OCI-LY1 (cell line): ENCODE results near the gene AFAP1L2.

Experiments used
- H2AFZ ChIP-seq: fragments of 200-600 bp; sonication (generic), shearing (Covaris generic); 2 replicates; pipeline ENCODE4 v1.6.0; 2014; ENCODE audit warnings: antibody characterized with exemption, mild to moderate bottlenecking, low read length
- H3F3A ChIP-seq: fragments of 200-600 bp; sonication (generic), shearing (Covaris generic); 2 replicates; pipeline ENCODE4 v1.6.0; 2014; ENCODE audit warnings: mild to moderate bottlenecking, antibody characterized with exemption, low read length, moderate library complexity; ENCODE audit not compliant: insufficient read depth
- H3K27ac ChIP-seq: fragments of 200-600 bp; sonication (generic); 2 replicates; pipeline ENCODE4 v1.5.1; 2014; ENCODE audit warnings: low read length, mixed run types, mild to moderate bottlenecking, low read depth; ENCODE audit not compliant: poor library complexity, severe bottlenecking
- H3K27me3 ChIP-seq: fragments of 200-600 bp; sonication (generic); 2 replicates; pipeline ENCODE4 v1.6.0; 2014; ENCODE audit warnings: antibody characterized with exemption, mild to moderate bottlenecking, low read length, moderate library complexity; ENCODE audit not compliant: insufficient read depth
- H3K36me3 ChIP-seq: fragments of 200-600 bp; sonication (generic); 2 replicates; pipeline ENCODE4 v1.6.1; 2014; ENCODE audit warnings: mild to moderate bottlenecking, antibody characterized with exemption, low read length, moderate library complexity, mixed read lengths; ENCODE audit not compliant: insufficient read depth
- H3K4me1 ChIP-seq: fragments of 200-600 bp; sonication (generic); 2 replicates; pipeline ENCODE4 v1.5.1; 2014; ENCODE audit warnings: mild to moderate bottlenecking, low read length, moderate library complexity; ENCODE audit not compliant: insufficient read depth, severe bottlenecking
- H3K4me2 ChIP-seq: fragments of 200-600 bp; sonication (generic), shearing (Covaris generic); 2 replicates; pipeline ENCODE4 v1.6.1; 2014; ENCODE audit warnings: low read length
- H3K4me3 ChIP-seq: fragments of 200-600 bp; sonication (generic); 2 replicates; pipeline ENCODE4 v1.5.1; 2014; ENCODE audit warnings: low read length, low read depth, mild to moderate bottlenecking, mixed read lengths; ENCODE audit not compliant: poor library complexity, severe bottlenecking
- H3K79me2 ChIP-seq: fragments of 200-600 bp; shearing (Covaris generic); 2 replicates; pipeline ENCODE4 v1.6.1; 2016; ENCODE audit warnings: mixed run types, low read length, mixed read lengths; ENCODE audit not compliant: insufficient read depth
- H3K9ac ChIP-seq: fragments of 200-600 bp; sonication (generic), shearing (Covaris generic); 2 replicates; pipeline ENCODE4 v1.6.1; 2014; ENCODE audit warnings: mild to moderate bottlenecking, low read length, mixed read lengths
- H3K9me2 ChIP-seq: fragments of 200-600 bp; sonication (generic), shearing (Covaris generic); 2 replicates; pipeline ENCODE4 v1.6.1; 2014; ENCODE audit warnings: low read depth, mild to moderate bottlenecking, low read length, mixed read lengths
- H3K9me3 ChIP-seq: fragments of 200-600 bp; shearing (Covaris generic); 2 replicates; pipeline ENCODE4 v1.6.1; 2014; ENCODE audit warnings: low read length, mixed read lengths
- H4K20me1 ChIP-seq: fragments of 200-600 bp; sonication (generic), shearing (Covaris generic); 2 replicates; pipeline ENCODE4 v1.6.0; 2016; ENCODE audit warnings: mild to moderate bottlenecking, low read length; ENCODE audit not compliant: insufficient read depth
- EZH2 ChIP-seq: fragments of 200-600 bp; sonication (generic), shearing (Covaris generic); IDR thresholded peaks from 2 replicates; pipeline ENCODE4 v1.8.0; 2017; ENCODE audit warnings: borderline replicate concordance, mixed run types, mild to moderate bottlenecking, antibody characterized with exemption, low read length, moderate library complexity, mixed read lengths
- TF ChIP-seq, protein P1 (sequence below): fragments of 200-600 bp; sonication (generic), shearing (Covaris generic); IDR thresholded peaks from 2 replicates; pipeline ENCODE4 v1.5.1; 2017; ENCODE audit warnings: mild to moderate bottlenecking, antibody characterized with exemption, low read length, moderate library complexity, mixed read lengths

AFAP1L2 gene

DNA sequence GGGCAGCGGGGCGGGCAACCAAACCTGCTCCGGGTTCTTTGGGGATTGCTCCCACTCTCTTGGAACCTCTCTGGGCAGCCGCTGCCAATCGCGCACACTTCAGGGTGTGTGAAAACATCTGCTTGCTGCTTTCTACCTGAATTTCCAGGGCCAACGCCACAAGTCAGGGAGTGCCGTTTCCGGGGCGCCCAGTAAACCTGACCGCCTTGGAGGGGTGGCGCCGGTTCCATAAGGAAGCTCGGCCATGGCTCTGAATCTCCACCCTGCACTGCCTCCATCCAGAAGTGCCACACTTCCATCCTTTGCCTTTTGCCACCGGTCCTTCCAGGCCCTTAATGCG lies 679 bp upstream of the AFAP1L2 start:
- H3K27me3 ChIP-seq: 0 out of 2 replicates have a peak, but pooled peaks cover 3% of the 10 kb centered on the region

GRCh38 chr10:114403541-114404161 lies 651 bp downstream of the AFAP1L2 start:
- H3K79me2 ChIP-seq: no peaks in the 10 kb centered on the region
- no peak overlapping the region for H3K9ac ChIP-seq
- H2AFZ ChIP-seq: no peak overlapping the region
- 0 out of 2 replicates have a peak, but pooled peaks cover 3% of the 10 kb centered on the region for H3K27me3 ChIP-seq
- H3K9me3 ChIP-seq: no peaks in the 10 kb centered on the region
- no peaks in the 10 kb centered on the region for H4K20me1 ChIP-seq
- no peaks in the 10 kb centered on the region for H3K9me2 ChIP-seq
- no peaks in the 10 kb centered on the region for H3F3A ChIP-seq
- H3K4me3 ChIP-seq: no peak overlapping the region
- no peak overlapping the region for H3K27ac ChIP-seq
- no peaks in the 10 kb centered on the region for H3K36me3 ChIP-seq
- TF ChIP-seq, protein P1, sequence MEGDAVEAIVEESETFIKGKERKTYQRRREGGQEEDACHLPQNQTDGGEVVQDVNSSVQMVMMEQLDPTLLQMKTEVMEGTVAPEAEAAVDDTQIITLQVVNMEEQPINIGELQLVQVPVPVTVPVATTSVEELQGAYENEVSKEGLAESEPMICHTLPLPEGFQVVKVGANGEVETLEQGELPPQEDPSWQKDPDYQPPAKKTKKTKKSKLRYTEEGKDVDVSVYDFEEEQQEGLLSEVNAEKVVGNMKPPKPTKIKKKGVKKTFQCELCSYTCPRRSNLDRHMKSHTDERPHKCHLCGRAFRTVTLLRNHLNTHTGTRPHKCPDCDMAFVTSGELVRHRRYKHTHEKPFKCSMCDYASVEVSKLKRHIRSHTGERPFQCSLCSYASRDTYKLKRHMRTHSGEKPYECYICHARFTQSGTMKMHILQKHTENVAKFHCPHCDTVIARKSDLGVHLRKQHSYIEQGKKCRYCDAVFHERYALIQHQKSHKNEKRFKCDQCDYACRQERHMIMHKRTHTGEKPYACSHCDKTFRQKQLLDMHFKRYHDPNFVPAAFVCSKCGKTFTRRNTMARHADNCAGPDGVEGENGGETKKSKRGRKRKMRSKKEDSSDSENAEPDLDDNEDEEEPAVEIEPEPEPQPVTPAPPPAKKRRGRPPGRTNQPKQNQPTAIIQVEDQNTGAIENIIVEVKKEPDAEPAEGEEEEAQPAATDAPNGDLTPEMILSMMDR: no peak
- no peak for TF ChIP-seq EZH2
- H3K4me1 ChIP-seq: no peaks in the 10 kb centered on the region
- H3K4me2 ChIP-seq: no peak overlapping the region

More for the DNA sequence above, 679 bp upstream of the AFAP1L2 start:
- no peaks in the 10 kb centered on the region for H3K79me2 ChIP-seq
- TF ChIP-seq, protein P1: no peak
- TF ChIP-seq EZH2: no peak
- H3K9me2 ChIP-seq: no peaks in the 10 kb centered on the region
- H3K36me3 ChIP-seq: no peaks in the 10 kb centered on the region
- H3K9me3 ChIP-seq: no peaks in the 10 kb centered on the region
- no peak overlapping the region for H3K4me3 ChIP-seq
- no peaks in the 10 kb centered on the region for H3K4me1 ChIP-seq
- H2AFZ ChIP-seq: no peak overlapping the region
- no peak overlapping the region for H3K27ac ChIP-seq
- no peak overlapping the region for H3K4me2 ChIP-seq
- no peaks in the 10 kb centered on the region for H3F3A ChIP-seq
- H4K20me1 ChIP-seq: no peaks in the 10 kb centered on the region
- no peak overlapping the region for H3K9ac ChIP-seq

DNA sequence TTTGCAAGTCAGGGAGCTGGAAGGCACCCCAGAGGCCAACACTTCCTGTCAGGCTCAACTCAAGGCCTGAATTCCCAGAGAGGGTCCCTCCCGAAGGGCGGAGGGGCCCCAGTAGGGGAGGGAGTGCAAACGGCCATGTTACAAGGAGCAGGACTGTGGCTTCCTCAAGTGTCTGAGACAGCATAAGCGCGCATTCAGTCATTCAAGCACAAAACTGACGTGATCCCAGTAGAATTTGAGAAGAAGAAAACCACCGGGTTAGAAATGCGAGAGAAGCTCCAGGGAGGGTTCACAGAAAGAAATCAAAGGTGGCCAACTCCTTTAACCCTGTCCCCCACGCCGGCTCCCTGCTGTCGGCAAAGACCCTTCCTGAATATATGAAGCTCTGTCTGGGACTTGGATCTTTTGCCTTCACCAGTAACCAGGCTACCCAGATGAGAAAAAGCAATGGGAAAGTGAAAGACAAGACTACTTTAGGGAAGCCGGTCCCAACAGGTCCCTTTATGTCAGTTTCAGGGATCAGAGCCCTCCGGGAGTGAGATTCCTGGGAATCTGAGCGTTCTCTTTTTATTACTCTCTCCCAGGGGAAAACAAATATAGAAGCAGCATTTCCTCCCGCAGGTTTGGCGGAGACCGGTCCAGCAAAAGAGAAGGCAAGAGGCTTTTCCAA lies 1.3 kb downstream of the AFAP1L2 start:
- Histone ChIP-seq H3K9ac (no peak overlapping the region), H3K9me2 (no peaks in the 10 kb centered on the region), H3K9me3 (no peaks in the 10 kb centered on the region), H3K36me3 (no peaks in the 10 kb centered on the region), H3F3A (no peaks in the 10 kb centered on the region), H3K79me2 (no peaks in the 10 kb centered on the region), H3K4me3 (no peak overlapping the region), H3K4me2 (no peak overlapping the region), H3K27ac (no peak overlapping the region), H2AFZ (no peak overlapping the region), H3K4me1 (no peaks in the 10 kb centered on the region), H4K20me1 (no peaks in the 10 kb centered on the region), H3K27me3 (0 out of 2 replicates have a peak, but pooled peaks cover 3% of the 10 kb centered on the region)
- TF ChIP-seq EZH2: no peak
